Sigmoid colon (tissue), 7 donors: ENCODE measurements around the gene PRAF2. TPM values are rescaled to one million over a fixed set of nuclear protein-coding genes. Genes with fewer than 3 reads are reported as not detected.

Source experiments
- DNase-seq: peaks from one replicate; pipeline ENCODE4 v3.0.0-alpha.2; 2019
- H3K27ac ChIP-seq, 4 donors: fragments of 200-600 bp; sonication (generic); one replicate each; pipeline ENCODE4 v1.5.1; 2016 to 2019; ENCODE audit warnings: mild to moderate bottlenecking in 1 of 4
- H3K27me3 ChIP-seq, 3 donors: fragments of 200-600 bp; sonication (generic); one replicate each; pipeline ENCODE4 v1.5.1; 2019; ENCODE audit warnings: mild to moderate bottlenecking in 1 of 3
- H3K36me3 ChIP-seq, 4 donors: fragments of 200-600 bp; sonication (generic); one replicate each; pipeline ENCODE4 v1.5.1; 2016 to 2019
- H3K4me1 ChIP-seq, 4 donors: fragments of 200-600 bp; sonication (generic); one replicate each; pipeline ENCODE4 v1.5.1; 2017 to 2019
- H3K4me3 ChIP-seq, 4 donors: fragments of 200-600 bp; sonication (generic); one replicate each; pipeline ENCODE4 v1.5.1; 2017 to 2019; ENCODE audit warnings: mild to moderate bottlenecking in 2 of 4, moderate library complexity in 1 of 4
- H3K9me3 ChIP-seq, 4 donors: fragments of 200-600 bp in 3 of 4; sonication (generic) in 3 of 4; one replicate each; pipeline versions ENCODE4 v1.5.1 to v1.6.1; 2013 to 2019
- EP300 ChIP-seq, 4 donors: sonication (generic); formaldehyde crosslinking; IDR thresholded peaks; one replicate each; pipeline ENCODE4 v1.6.1; 2017; ENCODE audit warnings: antibody characterized with exemption in 4 of 4
- POLR2A ChIP-seq, 2 donors: fragments of 450-650 bp; IDR thresholded peaks; one replicate each; pipeline ENCODE4 v1.6.1; 2016; ENCODE audit warnings: antibody characterized with exemption in 2 of 2, mild to moderate bottlenecking in 2 of 2, moderate library complexity in 2 of 2
- POLR2AphosphoS5 ChIP-seq, 4 donors: sonication (generic); formaldehyde crosslinking; IDR thresholded peaks; one replicate each; pipeline ENCODE4 v1.6.1; 2017; ENCODE audit warnings: antibody characterized with exemption in 4 of 4
- WGBS, 2 donors: extraction: QIAGEN DNeasy Blood & Tissue Kit; methylation state at CpG; one replicate each; pipeline ENCODE4 v1.1.7; 2013; 5-methylcytosine and 5-hydroxymethylcytosine counted together
- intact Hi-C: fragments of 100-400 bp; cut with DNase I; formaldehyde crosslinking; loops from one replicate; pipeline ENCODE4 v1.15.1; 2023
- polyA plus RNA-seq, 3 donors: library from polyadenylated mRNA; stranded (reverse); fragments of 200-250 nt; gene quantifications; one replicate each; pipeline ENCODE4 v1.2.3, GENCODE V29; 2013
- total RNA-seq, 4 donors: library from RNA; depleted of rRNA; stranded (reverse); fragments of >200 nt; gene quantifications; one replicate each; pipeline ENCODE4 v1.1.0, GENCODE V29; 2016
- TF ChIP-seq, protein P1 (sequence below), 4 experiments: fragments of 450-650 bp in 3 of 4; fragments of 200-600 bp in 1 of 4; IDR thresholded peaks; one replicate each; pipeline ENCODE4 v1.5.1; 2016 to 2019; ENCODE audit warnings: antibody characterized with exemption in 4 of 4, mild to moderate bottlenecking in 3 of 4, moderate library complexity in 2 of 4
- donor health status: healthy with polysubstance abuse.
- donor health status: Bipolar disorder and iron deficiency.
- donor health status: healthy.

Gene PRAF2
- total and polyA plus RNA-seq, 7 donors = 2.8 to 20.2 (median 18.2) TPM

GRCh38 chrX:49101629-49101984 lies 27.8 kb upstream of the PRAF2 start:
- intact Hi-C loops = loop anchor here (10.0 kb wide), 1 partner anchor 97 kb away; the partner anchor contains the start of gene GRIPAP1
- Histone ChIP-seq H3K36me3 (no peaks in the 10 kb centered on the region), H3K27ac (peak overlapping the region; percentile 77 to 85 (median 82)), H3K27me3 (no peaks in the 10 kb centered on the region), H3K9me3 (no peaks in the 10 kb centered on the region), H3K4me1 (peaks cover 0 to 3% (median 0%) of the 10 kb centered on the region in 4 donors), H3K4me3 (peak overlapping the region; percentile 31 to 59 (median 55))
- TF ChIP-seq, protein P1, sequence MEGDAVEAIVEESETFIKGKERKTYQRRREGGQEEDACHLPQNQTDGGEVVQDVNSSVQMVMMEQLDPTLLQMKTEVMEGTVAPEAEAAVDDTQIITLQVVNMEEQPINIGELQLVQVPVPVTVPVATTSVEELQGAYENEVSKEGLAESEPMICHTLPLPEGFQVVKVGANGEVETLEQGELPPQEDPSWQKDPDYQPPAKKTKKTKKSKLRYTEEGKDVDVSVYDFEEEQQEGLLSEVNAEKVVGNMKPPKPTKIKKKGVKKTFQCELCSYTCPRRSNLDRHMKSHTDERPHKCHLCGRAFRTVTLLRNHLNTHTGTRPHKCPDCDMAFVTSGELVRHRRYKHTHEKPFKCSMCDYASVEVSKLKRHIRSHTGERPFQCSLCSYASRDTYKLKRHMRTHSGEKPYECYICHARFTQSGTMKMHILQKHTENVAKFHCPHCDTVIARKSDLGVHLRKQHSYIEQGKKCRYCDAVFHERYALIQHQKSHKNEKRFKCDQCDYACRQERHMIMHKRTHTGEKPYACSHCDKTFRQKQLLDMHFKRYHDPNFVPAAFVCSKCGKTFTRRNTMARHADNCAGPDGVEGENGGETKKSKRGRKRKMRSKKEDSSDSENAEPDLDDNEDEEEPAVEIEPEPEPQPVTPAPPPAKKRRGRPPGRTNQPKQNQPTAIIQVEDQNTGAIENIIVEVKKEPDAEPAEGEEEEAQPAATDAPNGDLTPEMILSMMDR (IDR thresholded peaks at IDR 0.05) = no peak
- TF ChIP-seq POLR2A (IDR thresholded peaks at IDR 0.05) (no peak), POLR2AphosphoS5 (IDR thresholded peaks at IDR 0.05) (no peak), EP300 (IDR thresholded peaks at IDR 0.05) (no peak)
- WGBS, 2 donors = 8 to 9% methylated on average over 9 of the region's 9 CpGs
- DNase-seq = no peak

GRCh38 chrX:49100704-49101628 lies 27.2 kb upstream of the PRAF2 start:
- peak; percentile 95 for DNase-seq
- H3K4me1 ChIP-seq = peaks cover 0 to 3% (median 0%) of the 10 kb centered on the region in 4 donors
- H3K9me3 ChIP-seq = no peaks in the 10 kb centered on the region
- H3K27ac ChIP-seq = peak overlapping the region; percentile 77 to 85 (median 82)
- TF ChIP-seq POLR2A (IDR thresholded peaks at IDR 0.05) (peak in 1 of 2 donors; percentile 36), POLR2AphosphoS5 (IDR thresholded peaks at IDR 0.05) (peak; percentile 50 to 85 (median 71)), EP300 (IDR thresholded peaks at IDR 0.05) (no peak)
- WGBS, 2 donors = 0 to 1% methylated on average over 74 of the region's 74 CpGs
- H3K27me3 ChIP-seq = no peaks in the 10 kb centered on the region
- H3K4me3 ChIP-seq = peak overlapping the region; percentile 47 to 59 (median 55)
- H3K36me3 ChIP-seq = no peaks in the 10 kb centered on the region
- intact Hi-C loops = loop anchor here (10.0 kb wide), 1 partner anchor 96 kb away; the partner anchor contains the start of gene GRIPAP1

DNA sequence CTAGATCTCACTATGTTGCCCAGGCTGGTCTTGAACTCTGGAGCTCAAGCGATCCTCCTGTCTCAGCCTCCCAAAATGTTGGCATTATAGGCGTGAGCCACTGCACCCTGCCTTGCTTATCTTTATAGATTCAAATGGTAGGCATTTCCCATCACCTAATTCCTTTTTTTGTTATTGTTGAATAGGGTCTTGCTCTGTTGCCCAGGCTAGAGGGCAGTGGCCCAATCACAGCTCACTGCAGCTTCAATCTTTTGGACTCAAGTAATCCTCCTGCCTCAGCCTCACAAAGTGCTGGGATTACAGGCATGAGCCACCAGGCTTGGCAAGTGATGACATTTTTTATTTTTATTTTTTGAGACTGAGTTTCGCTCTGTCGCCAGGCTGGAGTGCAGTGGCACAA lies 22.6 kb upstream of the PRAF2 start:
- H3K27ac ChIP-seq = no peak overlapping the region
- intact Hi-C loops = no loop called here

GRCh38 chrX:49089553-49089952 lies 15.8 kb upstream of the PRAF2 start:
- H3K27ac ChIP-seq = no peak overlapping the region
- no peaks in the 10 kb centered on the region for H3K27me3 ChIP-seq
- DNase-seq = no peak
- intact Hi-C loops = no loop called here
- H3K4me3 ChIP-seq = no peak overlapping the region
- 86 to 94% methylated on average over 4 of the region's 4 CpGs for WGBS, 2 donors
- TF ChIP-seq POLR2AphosphoS5 (IDR thresholded peaks at IDR 0.05) (no peak), EP300 (IDR thresholded peaks at IDR 0.05) (no peak), POLR2A (IDR thresholded peaks at IDR 0.05) (no peak)
- TF ChIP-seq, protein P1 (IDR thresholded peaks at IDR 0.05) = no peak
- no peaks in the 10 kb centered on the region for H3K4me1 ChIP-seq
- H3K9me3 ChIP-seq = no peaks in the 10 kb centered on the region
- no peaks in the 10 kb centered on the region for H3K36me3 ChIP-seq

More for the DNA sequence above, 22.6 kb upstream of the PRAF2 start:
- H3K27me3 ChIP-seq = no peaks in the 10 kb centered on the region
- H3K4me1 ChIP-seq = peaks cover 0 to 3% (median 0%) of the 10 kb centered on the region in 4 donors
- DNase-seq = no peak
- H3K4me3 ChIP-seq = no peak overlapping the region
- WGBS, 2 donors = 99% methylated on average over 4 of the region's 4 CpGs
- TF ChIP-seq POLR2A (IDR thresholded peaks at IDR 0.05) (no peak), POLR2AphosphoS5 (IDR thresholded peaks at IDR 0.05) (no peak), EP300 (IDR thresholded peaks at IDR 0.05) (no peak)
- TF ChIP-seq, protein P1 (IDR thresholded peaks at IDR 0.05) = no peak
- H3K9me3 ChIP-seq = no peaks in the 10 kb centered on the region
- no peaks in the 10 kb centered on the region for H3K36me3 ChIP-seq

DNA sequence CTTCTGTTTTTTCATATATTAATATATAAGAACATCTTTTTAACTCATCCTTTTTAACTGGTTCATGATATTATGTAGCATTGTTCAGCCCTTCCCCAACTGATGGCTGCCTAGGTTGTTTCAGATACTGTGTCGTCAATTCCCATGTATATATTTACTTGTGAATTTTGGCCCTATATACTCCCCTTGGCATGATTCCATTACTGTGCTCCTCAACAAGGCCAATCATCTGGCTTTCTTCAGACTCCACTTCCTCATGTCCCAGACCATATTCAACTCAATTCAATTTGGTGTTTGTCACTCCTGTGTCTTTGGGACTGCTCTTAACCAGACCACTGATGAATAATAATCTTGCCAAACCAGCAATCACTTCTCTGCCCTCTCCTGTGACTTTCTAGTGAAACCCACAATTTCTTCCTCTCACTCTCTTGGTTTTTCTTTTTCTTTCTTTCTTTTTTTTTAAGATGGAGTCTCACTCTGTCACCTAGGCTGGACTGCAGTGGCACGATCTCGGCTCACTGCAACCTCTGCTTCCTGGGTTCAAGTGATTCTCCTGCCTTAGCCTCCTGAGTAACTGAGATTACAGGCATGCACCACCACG lies 8.6 kb upstream of the PRAF2 start:
- peaks cover 0 to 6% (median 2%) of the 10 kb centered on the region in 4 donors for H3K36me3 ChIP-seq
- H3K4me1 ChIP-seq = peaks cover 0 to 10% (median 7%) of the 10 kb centered on the region in 4 donors
- H3K4me3 ChIP-seq = no peak overlapping the region
- TF ChIP-seq POLR2A (IDR thresholded peaks at IDR 0.05) (no peak), POLR2AphosphoS5 (IDR thresholded peaks at IDR 0.05) (no peak), EP300 (IDR thresholded peaks at IDR 0.05) (no peak)
- TF ChIP-seq, protein P1 (IDR thresholded peaks at IDR 0.05) = no peak
- H3K9me3 ChIP-seq = no peaks in the 10 kb centered on the region
- intact Hi-C loops = no loop called here
- no peaks in the 10 kb centered on the region for H3K27me3 ChIP-seq
- no peak for DNase-seq
- WGBS, 2 donors = 59 to 80% methylated on average over 4 of the region's 4 CpGs
- no peak overlapping the region for H3K27ac ChIP-seq
